Mesendoderm (in vitro differentiated cells): Measurements from ENCODE around the gene CAV1.

Experiments used
- DNase-seq: peaks from one replicate; pipeline ENCODE4 v3.0.0; 2013
- H2AK5ac ChIP-seq: 2 replicates; pipeline ENCODE4 v1.6.1; 2013; ENCODE audit warnings: low read length, inconsistent platforms
- H2BK120ac ChIP-seq: 2 replicates; pipeline ENCODE4 v1.6.1; 2013; ENCODE audit warnings: low read depth, mild to moderate bottlenecking, low read length, moderate library complexity, mixed read lengths
- H2BK15ac ChIP-seq: replicated peaks from 2 replicates; pipeline ENCODE4 v1.6.1; 2013; ENCODE audit warnings: low read depth, mild to moderate bottlenecking, moderate library complexity
- H2BK5ac ChIP-seq: 2 replicates; pipeline ENCODE4 v1.6.1; 2013; ENCODE audit warnings: low read length, inconsistent platforms
- H3K18ac ChIP-seq: 2 replicates; pipeline ENCODE4 v1.6.1; 2013; ENCODE audit warnings: mild to moderate bottlenecking, low read length, mixed read lengths
- H3K23ac ChIP-seq: one replicate; pipeline ENCODE4 v1.6.1; 2013; ENCODE audit warnings: low read length
- H3K27ac ChIP-seq: 2 replicates; pipeline ENCODE4 v1.5.1; 2013; ENCODE audit warnings: low read depth, mild to moderate bottlenecking, inconsistent platforms, low read length, moderate library complexity
- H3K27me3 ChIP-seq: 2 replicates; pipeline ENCODE4 v1.6.1; 2013; ENCODE audit warnings: low read length, control low read depth, mild to moderate bottlenecking, inconsistent platforms; ENCODE audit not compliant: insufficient read depth, poor library complexity
- H3K36me3 ChIP-seq: 2 replicates; pipeline ENCODE4 v1.6.1; 2013; ENCODE audit warnings: low read length, inconsistent platforms; ENCODE audit not compliant: control insufficient read depth, insufficient read depth
- H3K4ac ChIP-seq: one replicate; pipeline ENCODE4 v1.6.1; 2013; ENCODE audit warnings: low read depth, mild to moderate bottlenecking, low read length, moderate library complexity
- H3K4me1 ChIP-seq: 2 replicates; pipeline ENCODE4 v1.6.1; 2013; ENCODE audit warnings: low read depth, low read length, inconsistent platforms; ENCODE audit not compliant: control insufficient read depth
- H3K4me2 ChIP-seq: 2 replicates; pipeline ENCODE4 v1.6.1; 2013; ENCODE audit warnings: low read length
- H3K4me3 ChIP-seq: 2 replicates; pipeline ENCODE4 v1.5.1; 2013; ENCODE audit warnings: mild to moderate bottlenecking, low read length
- H3K56ac ChIP-seq: one replicate; pipeline ENCODE4 v1.6.1; 2013; ENCODE audit warnings: low read length
- H3K79me1 ChIP-seq: 2 replicates; pipeline ENCODE4 v1.6.1; 2013; ENCODE audit warnings: low read length, inconsistent platforms
- H3K79me2 ChIP-seq: 2 replicates; pipeline ENCODE4 v1.6.1; 2013; ENCODE audit warnings: mild to moderate bottlenecking, low read length; ENCODE audit not compliant: control insufficient read depth, insufficient read depth
- H3K9ac ChIP-seq: 2 replicates; pipeline ENCODE4 v1.6.1; 2013; ENCODE audit warnings: low read length, inconsistent platforms
- H4K5ac ChIP-seq: one replicate; pipeline ENCODE4 v1.6.1; 2013; ENCODE audit warnings: low read length
- H4K8ac ChIP-seq: one replicate; pipeline ENCODE4 v1.6.1; 2013; ENCODE audit warnings: low read depth, mild to moderate bottlenecking, control low read depth, low read length, moderate library complexity
- WGBS: extraction: QIAGEN DNeasy Blood & Tissue Kit; methylation state at CpG from one replicate; pipeline ENCODE4 v1.1.7; 2013; ENCODE audit warnings: low lambda C conversion rate, missing lambda C conversion rate; ENCODE audit not compliant: insufficient coverage; ENCODE audit errors: extremely low coverage; 5-methylcytosine and 5-hydroxymethylcytosine counted together

The CAV1 gene

GRCh38 chr7:116494472-116494871, 30.4 kb upstream of the CAV1 start:
- Histone ChIP-seq H3K79me1 (no peaks in the 10 kb centered on the region), H3K27ac (no peak overlapping the region), H3K18ac (no peak overlapping the region), H3K4me2 (no peak overlapping the region), H2BK5ac (no peak overlapping the region), H3K9ac (no peak overlapping the region), H3K56ac (no peak overlapping the region), H3K4me1 (no peaks in the 10 kb centered on the region), H4K8ac (no peak overlapping the region), H2BK120ac (no peak overlapping the region), H3K79me2 (no peaks in the 10 kb centered on the region), H3K4ac (no peak overlapping the region), H2BK15ac (no peak overlapping the region), H4K5ac (no peak overlapping the region), H3K27me3 (no peaks in the 10 kb centered on the region), H3K23ac (no peak overlapping the region), H3K36me3 (no peaks in the 10 kb centered on the region), H3K4me3 (no peak overlapping the region), H2AK5ac (no peak overlapping the region)
- no peak for DNase-seq
- no CpG with 5 or more reads among the region's 2 CpGs for WGBS

GRCh38 chr7:116495736-116496135, 29.1 kb upstream of the CAV1 start:
- H2BK120ac ChIP-seq = no peak overlapping the region
- no peaks in the 10 kb centered on the region for H3K27me3 ChIP-seq
- H3K4me3 ChIP-seq = no peak overlapping the region
- H4K5ac ChIP-seq = no peak overlapping the region
- H3K23ac ChIP-seq = no peak overlapping the region
- H3K79me2 ChIP-seq = no peaks in the 10 kb centered on the region
- DNase-seq = peak; percentile 44
- H2BK5ac ChIP-seq = no peak overlapping the region
- no peak overlapping the region for H3K18ac ChIP-seq
- no peak overlapping the region for H3K27ac ChIP-seq
- H4K8ac ChIP-seq = no peak overlapping the region
- no peak overlapping the region for H2AK5ac ChIP-seq
- WGBS = no CpG with 5 or more reads among the region's 1 CpG
- no peak overlapping the region for H3K4me2 ChIP-seq
- H3K56ac ChIP-seq = no peak overlapping the region
- H3K4me1 ChIP-seq = no peaks in the 10 kb centered on the region
- no peak overlapping the region for H2BK15ac ChIP-seq
- no peak overlapping the region for H3K9ac ChIP-seq
- no peak overlapping the region for H3K4ac ChIP-seq
- H3K36me3 ChIP-seq = no peaks in the 10 kb centered on the region
- no peaks in the 10 kb centered on the region for H3K79me1 ChIP-seq

GRCh38 chr7:116496653-116497052, 28.2 kb upstream of the CAV1 start:
- Histone ChIP-seq H4K5ac (no peak overlapping the region), H3K4me1 (no peaks in the 10 kb centered on the region), H3K36me3 (no peaks in the 10 kb centered on the region), H3K4me3 (no peak overlapping the region), H3K27ac (no peak overlapping the region), H3K9ac (no peak overlapping the region), H3K18ac (no peak overlapping the region), H3K4ac (no peak overlapping the region), H3K56ac (no peak overlapping the region), H4K8ac (no peak overlapping the region), H3K23ac (no peak overlapping the region), H3K79me1 (no peaks in the 10 kb centered on the region), H3K79me2 (no peaks in the 10 kb centered on the region), H2BK15ac (no peak overlapping the region), H3K4me2 (no peak overlapping the region), H2BK120ac (no peak overlapping the region), H2AK5ac (no peak overlapping the region), H2BK5ac (no peak overlapping the region), H3K27me3 (no peaks in the 10 kb centered on the region)
- DNase-seq = no peak
- WGBS = no CpG with 5 or more reads among the region's 6 CpGs

- Histone ChIP-seq H3K79me2 (no peaks in the 10 kb centered on the region), H3K79me1 (no peaks in the 10 kb centered on the region), H3K27ac (no peak overlapping the region), H3K18ac (no peak overlapping the region), H2AK5ac (no peak overlapping the region), H3K4me3 (no peak overlapping the region), H2BK120ac (no peak overlapping the region), H4K8ac (no peak overlapping the region), H2BK15ac (no peak overlapping the region), H3K23ac (no peak overlapping the region), H3K4me2 (no peak overlapping the region), H3K56ac (no peak overlapping the region), H2BK5ac (no peak overlapping the region), H3K9ac (no peak overlapping the region), H3K36me3 (no peaks in the 10 kb centered on the region), H3K4ac (no peak overlapping the region), H3K4me1 (no peaks in the 10 kb centered on the region), H4K5ac (no peak overlapping the region), H3K27me3 (no peaks in the 10 kb centered on the region)
- no CpG with 5 or more reads among the region's 1 CpG for WGBS
- DNase-seq = no peak
These were observed 27.1 kb upstream of the CAV1 start for GRCh38 chr7:116497708-116498107.

- H3K23ac ChIP-seq = peak within 1 kb of the TSS; percentile 1
- H2BK5ac ChIP-seq = no peak within 1 kb of the TSS
- H2AK5ac ChIP-seq = no peak within 1 kb of the TSS
- H3K27ac ChIP-seq = peak within 1 kb of the TSS; percentile 78
- H4K8ac ChIP-seq = no peak within 1 kb of the TSS
- no peaks in the 10 kb centered on the region for H3K27me3 ChIP-seq
- H2BK15ac ChIP-seq = no peak within 1 kb of the TSS
- no peaks in the 10 kb centered on the region for H3K4me1 ChIP-seq
- peak within 1 kb of the TSS; percentile 44 for H3K4me3 ChIP-seq
- H3K4me2 ChIP-seq = peak within 1 kb of the TSS; percentile 79
- peak; percentile 80 for DNase-seq
- no peaks in the 10 kb centered on the region for H3K79me1 ChIP-seq
- H3K36me3 ChIP-seq = no peaks in the 10 kb centered on the region
- no peak within 1 kb of the TSS for H4K5ac ChIP-seq
- H2BK120ac ChIP-seq = peak within 1 kb of the TSS; percentile 33
- no CpG with 5 or more reads among the region's 86 CpGs for WGBS
- peak within 1 kb of the TSS; percentile 61 for H3K4ac ChIP-seq
- no peaks in the 10 kb centered on the region for H3K79me2 ChIP-seq
- H3K9ac ChIP-seq = peak within 1 kb of the TSS; percentile 69
- H3K56ac ChIP-seq = peak within 1 kb of the TSS; percentile 88
- peak within 1 kb of the TSS; percentile 69 for H3K18ac ChIP-seq
These were observed 25.4 kb upstream of the CAV1 start, which contains the start of gene CAV2 for GRCh38 chr7:116499168-116500077. TSS of gene CAV2 (plus strand) at chr7:116499738. CDS start at chr7:116499782, 44 bp downstream.
